G401.6 (cell line): Measurements from ENCODE around the gene RBM34.
A peak's percentile ranks its signal among the peaks of the same experiment; 100 is the strongest.
"Not testable (repeated sequence)": the region's sequence is repeated elsewhere in the genome, so short reads cannot be mapped to it uniquely, and the experiment has no call there.

Source experiments
- FAIRE-seq: peaks from 2 replicates; lab custom pipeline; 2012; peaks lifted over from hg19 to GRCh38; lab: Jason Lieb, UNC

RBM34 gene

GRCh38 chr1:235112297-235113182 lies 48.5 kb downstream of the RBM34 start:
- FAIRE-seq = no peak

GRCh38 chr1:235111107-235111506 lies 49.9 kb downstream of the RBM34 start:
- no peak for FAIRE-seq

GRCh38 chr1:235108876-235109275 lies 52.2 kb downstream of the RBM34 start:
- no peak for FAIRE-seq

GRCh38 chr1:235108185-235108593 lies 52.9 kb downstream of the RBM34 start:
- no peak for FAIRE-seq

GRCh38 chr1:235107368-235108184 lies 53.5 kb downstream of the RBM34 start:
- FAIRE-seq = no peak

GRCh38 chr1:235106457-235106856 lies 54.6 kb downstream of the RBM34 start:
- FAIRE-seq = no peak

- FAIRE-seq = peak; percentile 94
These were observed 55.7 kb downstream of the RBM34 start for GRCh38 chr1:235105051-235106043.

GRCh38 chr1:235102993-235103411 lies 58.0 kb downstream of the RBM34 start:
- no peak for FAIRE-seq

- no peak for FAIRE-seq
These were observed 58.8 kb downstream of the RBM34 start for GRCh38 chr1:235102259-235102582.

- FAIRE-seq = no peak
These were observed 59.3 kb downstream of the RBM34 start for GRCh38 chr1:235101558-235102258.

GRCh38 chr1:235100194-235100772 lies 60.8 kb downstream of the RBM34 start:
- FAIRE-seq = no peak

- FAIRE-seq = no peak
These were observed 62.1 kb downstream of the RBM34 start for GRCh38 chr1:235098991-235099390.

- no peak for FAIRE-seq
These were observed 62.5 kb downstream of the RBM34 start for GRCh38 chr1:235098547-235098946.

GRCh38 chr1:235097501-235097900 lies 63.5 kb downstream of the RBM34 start:
- FAIRE-seq = not testable (repeated sequence)

GRCh38 chr1:235095938-235096562 lies 65.0 kb downstream of the RBM34 start:
- FAIRE-seq = no peak

GRCh38 chr1:235093696-235094592 lies 67.1 kb downstream of the RBM34 start:
- peak; percentile 72 for FAIRE-seq

GRCh38 chr1:235093013-235093695 lies 67.9 kb downstream of the RBM34 start:
- no peak for FAIRE-seq

- FAIRE-seq = not testable (repeated sequence)
These were observed 68.6 kb downstream of the RBM34 start for GRCh38 chr1:235092415-235092814.

GRCh38 chr1:235092045-235092406 lies 69.0 kb downstream of the RBM34 start:
- FAIRE-seq = not testable (repeated sequence)
